Measurements from ENCODE around the gene HBS1L. TPM values are rescaled to one million over a fixed set of nuclear protein-coding genes. Genes with fewer than 3 reads are reported as not detected.

The HBS1L gene
- total RNA-seq, 4 donors from 2014 or later: 35.4 to 50.2 (median 45.5) TPM

- no peak for TF ChIP-seq CTCF (IDR thresholded peaks at IDR 0.05; ENCODE audit: low read depth)
Observed at GRCh38 chr6:135064586-135064985, 10.0 kb upstream of the HBS1L start.

GRCh38 chr6:135063926-135064325, 9.3 kb upstream of the HBS1L start:
- no peak for TF ChIP-seq CTCF (IDR thresholded peaks at IDR 0.05; ENCODE audit: low read depth)

- TF ChIP-seq CTCF (IDR thresholded peaks at IDR 0.05; ENCODE audit: low read depth): no peak
Observed at GRCh38 chr6:135062735-135063134, 8.1 kb upstream of the HBS1L start.

GRCh38 chr6:135060076-135060475, 5.5 kb upstream of the HBS1L start:
- TF ChIP-seq CTCF (IDR thresholded peaks at IDR 0.05; ENCODE audit: low read depth): no peak

- TF ChIP-seq CTCF (IDR thresholded peaks at IDR 0.05; ENCODE audit: low read depth): no peak
Observed at GRCh38 chr6:135056632-135057031, 2.0 kb upstream of the HBS1L start.

GRCh38 chr6:135054226-135054568, 425 bp downstream of the HBS1L start:
- TF ChIP-seq CTCF (IDR thresholded peaks at IDR 0.05; ENCODE audit: low read depth): no peak

GRCh38 chr6:135053406-135053805, 1.2 kb downstream of the HBS1L start:
- TF ChIP-seq CTCF (IDR thresholded peaks at IDR 0.05; ENCODE audit: low read depth): no peak

DNA sequence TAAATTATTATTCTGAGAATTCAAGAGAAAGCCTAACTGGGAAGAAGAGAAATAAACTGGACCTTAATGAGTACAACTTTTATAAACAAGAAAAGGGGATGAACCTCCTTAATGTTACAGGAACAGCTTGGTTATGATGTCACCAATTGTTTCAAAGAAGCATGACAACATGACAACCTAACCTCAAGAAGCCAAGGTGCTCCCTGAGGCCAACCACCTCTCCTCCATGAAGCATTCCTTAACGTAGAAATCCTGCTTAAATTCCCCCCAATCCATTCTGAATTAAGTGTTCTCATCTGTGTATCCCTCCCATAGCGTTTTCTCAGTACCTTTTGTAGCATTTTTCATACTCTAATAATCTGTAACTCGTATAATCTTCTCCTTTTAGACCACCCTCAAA, 1.7 kb downstream of the HBS1L start:
- TF ChIP-seq CTCF (IDR thresholded peaks at IDR 0.05; ENCODE audit: low read depth): no peak
